Measurements from ENCODE around the gene EPHB2.

Gene EPHB2

DNA sequence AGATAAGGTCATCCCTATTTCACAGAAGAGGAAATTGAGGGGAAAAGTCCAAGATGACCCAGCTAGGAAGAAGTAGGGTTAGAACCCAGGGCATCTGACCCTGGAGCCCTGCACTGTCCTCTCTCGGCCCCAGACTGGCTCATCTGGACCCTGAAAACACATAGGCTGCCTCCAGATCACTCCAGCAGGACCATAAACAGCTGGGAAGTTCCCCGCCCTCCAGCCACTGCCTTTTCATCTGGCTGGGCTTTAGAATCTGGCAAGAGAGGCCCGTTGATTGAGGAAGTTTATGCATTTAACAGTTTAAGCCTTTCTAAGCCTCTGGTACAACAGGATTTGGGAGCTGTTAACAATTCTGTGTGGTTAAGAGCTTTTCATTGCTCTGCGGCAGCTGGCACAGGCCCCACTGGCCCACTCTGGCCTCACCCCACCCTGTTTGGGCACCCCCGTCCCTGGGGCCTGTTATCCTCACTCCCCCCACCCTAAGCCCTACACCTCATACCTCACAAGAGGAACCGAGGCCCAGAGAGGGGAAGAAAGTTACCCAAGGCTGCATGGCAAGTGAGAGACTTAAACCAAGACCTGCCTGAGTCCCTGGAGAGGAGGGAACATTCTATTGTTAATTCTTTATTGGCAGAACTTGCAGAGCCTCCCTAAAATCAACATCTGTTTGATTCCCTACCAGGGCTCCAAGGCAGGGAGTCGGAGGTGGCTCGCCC, 84.2 kb downstream of the EPHB2 start:
- no peak for DNase-seq (ENCODE audit: low read depth, low spot score)
- no peak overlapping the region for H3K27ac ChIP-seq

DNA sequence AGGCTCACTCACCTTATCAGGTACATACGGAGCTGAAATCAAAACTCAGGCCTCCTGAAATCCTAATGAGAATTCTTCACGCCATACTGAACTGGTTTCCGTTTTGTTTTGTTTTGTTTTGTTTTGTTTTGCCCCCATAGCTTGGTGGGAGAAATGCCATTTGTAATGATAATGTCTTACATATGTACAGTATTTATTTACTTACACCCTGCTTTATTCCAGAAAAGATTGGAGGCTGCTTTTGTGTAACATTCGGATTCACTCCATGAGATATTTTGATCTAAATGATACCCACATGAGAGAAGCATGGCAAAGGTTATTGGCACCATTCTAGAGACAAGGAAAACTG, 84.7 kb downstream of the EPHB2 start:
- DNase-seq (ENCODE audit: low read depth, low spot score) = no peak
- H3K27ac ChIP-seq = no peak overlapping the region

DNA sequence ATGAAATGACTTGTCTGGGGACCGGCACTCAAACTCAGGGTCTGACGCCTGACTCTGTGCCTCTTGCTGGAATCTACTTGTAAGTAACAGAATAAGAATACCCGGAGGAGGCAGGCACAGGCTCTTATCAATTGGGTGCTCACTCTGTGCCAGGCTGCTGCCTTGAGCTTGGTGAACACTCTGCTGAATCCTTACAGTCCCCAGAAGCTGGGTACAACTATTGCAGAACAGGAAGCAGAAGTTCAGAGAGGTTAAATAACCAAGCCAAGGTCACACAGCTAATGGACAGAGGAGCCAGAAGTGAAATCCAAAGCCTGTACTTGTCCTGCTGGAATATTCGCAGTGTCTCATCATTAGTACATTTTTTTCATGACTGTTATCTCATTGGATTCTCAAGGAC, 86.0 kb downstream of the EPHB2 start:
- H3K27ac ChIP-seq = no peak overlapping the region
- DNase-seq (ENCODE audit: low read depth, low spot score) = no peak

DNA sequence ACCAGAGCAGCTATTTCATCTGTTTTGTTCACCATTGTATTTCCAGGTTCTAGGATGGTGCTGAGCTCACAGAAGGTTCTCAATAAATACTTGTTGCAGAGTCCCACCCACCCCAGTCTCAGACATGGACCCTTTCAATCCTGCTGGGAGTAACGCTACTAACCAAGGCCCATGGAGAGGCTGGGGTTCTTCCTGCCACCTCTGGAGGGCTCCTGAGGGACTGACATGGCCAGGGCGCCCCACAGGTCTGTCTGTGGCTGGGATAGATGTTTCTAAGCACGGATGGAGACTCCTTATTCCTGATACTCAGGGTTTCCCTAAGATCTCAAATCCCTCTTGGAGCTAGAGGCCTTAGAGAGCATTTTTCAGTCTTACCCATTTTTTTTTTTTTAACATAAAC, 87.4 kb downstream of the EPHB2 start:
- DNase-seq (ENCODE audit: low read depth, low spot score) = no peak
- no peak overlapping the region for H3K27ac ChIP-seq

DNA sequence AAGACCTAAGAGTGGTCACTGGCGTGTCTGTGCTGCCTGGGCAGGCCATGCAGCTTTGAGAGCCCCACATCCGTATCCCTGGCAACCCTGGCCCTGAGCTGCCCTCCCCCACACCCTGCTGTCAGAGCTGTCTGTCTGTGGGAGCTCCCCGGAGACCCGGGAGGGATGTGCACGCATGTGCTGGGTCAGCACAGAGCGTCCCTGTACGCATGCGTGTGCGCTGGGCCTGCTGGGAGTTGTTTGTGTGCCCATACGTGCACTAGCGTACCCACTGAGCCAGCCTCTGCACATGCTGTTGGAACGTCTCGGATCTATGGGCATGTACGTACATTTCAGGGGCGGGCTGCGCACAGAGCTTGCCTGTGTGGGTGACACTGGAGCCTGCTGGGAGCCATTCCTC, 89.3 kb downstream of the EPHB2 start:
- H3K27ac ChIP-seq = no peak overlapping the region
- DNase-seq (ENCODE audit: low read depth, low spot score) = no peak

DNA sequence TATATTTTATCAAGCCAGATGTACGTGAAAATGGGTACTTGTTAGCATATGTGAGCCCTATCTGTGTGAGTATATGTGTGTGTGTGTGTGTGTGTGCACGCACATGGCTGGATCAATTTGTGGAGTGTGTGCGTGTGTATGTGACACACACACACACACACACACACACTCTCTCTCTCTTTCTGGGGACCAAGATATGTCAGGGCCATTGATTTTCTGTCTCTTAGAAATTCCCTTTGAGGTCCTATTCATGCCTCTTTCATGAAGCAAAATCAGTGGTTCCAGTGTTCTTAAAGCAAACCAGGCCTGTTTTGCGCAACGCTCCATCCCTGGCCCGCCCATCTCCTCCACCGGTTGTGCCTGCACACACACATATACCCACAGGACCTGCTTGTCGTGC, 90.0 kb downstream of the EPHB2 start:
- no peak overlapping the region for H3K27ac ChIP-seq

DNA sequence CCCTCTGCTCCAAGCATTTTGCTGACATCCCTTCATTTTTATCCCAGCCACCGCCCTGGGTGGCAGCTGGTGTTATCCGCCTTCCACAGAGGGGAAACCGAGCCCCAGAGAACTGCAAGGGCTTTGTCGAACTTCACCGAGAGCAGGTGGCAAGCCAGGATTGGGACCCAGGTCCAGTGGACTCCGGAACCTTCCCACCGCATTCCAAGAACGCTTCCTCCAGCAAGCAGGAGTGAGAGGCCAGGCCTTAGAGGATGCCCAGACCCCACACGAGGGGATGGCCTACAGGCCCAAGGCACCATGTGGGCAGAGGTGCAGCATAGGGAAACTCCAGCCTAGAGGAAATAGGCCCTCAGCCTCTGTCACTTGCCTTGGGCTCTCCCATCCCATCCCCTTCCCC, 90.7 kb downstream of the EPHB2 start:
- no peak overlapping the region for H3K27ac ChIP-seq
- DNase-seq (ENCODE audit: low read depth, low spot score) = no peak

More for the DNA sequence above, 90.0 kb downstream of the EPHB2 start:
- DNase-seq (ENCODE audit: low read depth, low spot score) = no peak

DNA sequence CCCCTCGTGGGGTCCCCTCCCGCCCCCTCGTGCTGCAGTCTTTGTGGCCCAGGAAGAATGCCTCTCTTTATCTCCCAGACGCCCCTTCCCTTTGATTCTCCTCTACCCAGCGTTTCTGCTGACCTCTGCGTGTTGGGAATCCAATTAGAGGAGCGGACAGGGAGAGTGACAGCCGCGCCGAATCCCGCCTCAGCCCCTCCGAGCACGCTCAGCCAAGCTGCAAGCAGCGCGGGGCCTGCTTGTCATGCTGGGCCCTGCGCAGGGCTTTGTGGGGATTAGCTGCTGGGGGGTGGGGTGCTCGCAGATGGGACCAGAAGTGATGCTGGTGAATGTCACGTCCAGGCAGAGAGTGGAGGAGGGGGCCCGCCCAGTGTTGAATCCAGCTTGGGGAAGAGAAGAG, 91.1 kb downstream of the EPHB2 start:
- no peak overlapping the region for H3K27ac ChIP-seq
- DNase-seq (ENCODE audit: low read depth, low spot score) = no peak

DNA sequence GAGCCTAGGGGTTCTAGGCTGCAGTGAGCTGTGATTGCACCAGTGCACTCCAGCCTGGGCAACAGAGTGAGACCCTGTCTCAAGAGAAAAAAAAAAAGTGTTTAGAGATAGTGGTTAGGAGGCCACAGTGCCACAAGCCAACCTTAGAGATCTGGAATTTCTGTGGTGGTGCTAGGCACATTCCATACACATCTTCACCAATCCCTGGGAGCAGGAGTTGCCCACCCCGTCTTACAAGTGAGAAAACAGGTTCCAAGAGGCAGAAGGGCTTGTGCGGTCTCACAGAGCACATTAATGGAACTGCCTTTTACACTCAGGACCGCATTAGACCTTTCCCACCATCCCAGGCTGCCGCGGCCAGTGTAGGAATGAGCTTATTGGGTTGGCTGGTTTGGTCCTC, 93.2 kb downstream of the EPHB2 start:
- no peak for DNase-seq (ENCODE audit: low read depth, low spot score)
- H3K27ac ChIP-seq = no peak overlapping the region

DNA sequence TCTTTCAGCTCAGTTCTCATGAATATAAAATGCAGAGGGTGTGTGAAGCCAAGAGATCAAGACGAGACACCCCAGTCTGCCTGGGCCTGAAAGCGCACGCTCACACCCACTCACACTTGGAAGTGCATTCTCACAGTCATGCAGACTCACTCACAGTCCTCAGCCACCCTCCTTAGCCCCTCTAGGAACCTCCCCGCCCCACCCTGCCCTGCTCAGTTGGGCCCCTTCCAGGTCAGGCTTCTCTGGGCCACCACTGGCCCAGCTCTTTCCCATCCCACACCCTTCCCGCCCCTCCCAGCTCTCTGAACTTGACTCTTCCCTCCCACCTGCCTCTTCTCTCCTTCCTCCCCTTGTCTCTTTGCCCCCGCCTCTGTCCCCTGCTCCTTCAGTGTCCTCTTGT, 93.8 kb downstream of the EPHB2 start:
- DNase-seq (ENCODE audit: low read depth, low spot score) = no peak
- no peak overlapping the region for H3K27ac ChIP-seq

DNA sequence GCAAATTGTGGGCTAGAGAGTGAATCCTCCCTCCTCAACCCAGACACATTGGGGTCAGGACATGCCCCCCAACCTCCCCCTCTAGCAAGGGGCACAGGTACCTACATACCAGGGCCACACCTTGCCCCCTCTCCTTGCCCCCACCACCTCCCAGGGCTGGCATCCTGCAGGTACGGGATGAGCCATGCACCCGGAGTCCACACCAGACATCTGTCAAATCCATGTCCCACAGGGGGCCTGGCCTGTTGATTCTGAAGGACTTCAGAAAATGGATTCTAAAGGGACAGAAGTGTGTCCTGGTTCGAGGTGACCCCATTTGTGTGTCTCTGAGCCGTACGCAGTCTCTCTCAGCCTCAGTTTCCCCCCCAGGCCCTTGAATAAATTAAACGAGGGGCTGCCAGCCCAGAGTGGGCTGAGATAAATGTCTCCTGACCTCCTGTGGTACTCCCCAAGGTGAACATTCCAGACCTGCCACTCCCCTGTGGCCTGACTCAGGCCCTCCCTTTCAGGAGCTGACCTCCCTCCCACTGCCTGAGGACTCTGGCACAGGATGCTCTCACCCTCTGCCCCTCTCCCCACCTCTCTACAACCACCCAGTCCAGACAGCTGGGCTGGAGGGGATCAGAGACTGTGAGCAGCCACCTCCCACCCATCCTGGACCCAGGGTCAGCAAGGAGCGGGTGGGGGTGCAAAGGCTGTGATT, 94.5 kb downstream of the EPHB2 start:
- DNase-seq (ENCODE audit: low read depth, low spot score) = no peak
- no peak overlapping the region for H3K27ac ChIP-seq

DNA sequence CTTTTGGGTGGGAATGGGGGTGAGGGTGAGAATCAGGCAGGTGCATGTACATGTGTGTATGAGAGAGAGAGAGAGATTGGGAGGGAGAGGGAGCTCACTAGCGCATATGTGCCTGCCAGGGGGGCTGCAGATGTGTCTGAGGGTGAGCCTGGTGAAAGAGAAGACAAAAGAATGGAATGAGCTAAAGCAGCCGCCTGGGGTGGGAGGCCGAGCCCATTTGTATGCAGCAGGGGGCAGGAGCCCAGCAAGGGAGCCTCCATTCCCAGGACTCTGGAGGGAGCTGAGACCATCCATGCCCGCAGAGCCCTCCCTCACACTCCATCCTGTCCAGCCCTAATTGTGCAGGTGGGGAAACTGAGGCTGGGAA, 95.0 kb downstream of the EPHB2 start:
- no peak for DNase-seq (ENCODE audit: low read depth, low spot score)
- no peak overlapping the region for H3K27ac ChIP-seq

DNA sequence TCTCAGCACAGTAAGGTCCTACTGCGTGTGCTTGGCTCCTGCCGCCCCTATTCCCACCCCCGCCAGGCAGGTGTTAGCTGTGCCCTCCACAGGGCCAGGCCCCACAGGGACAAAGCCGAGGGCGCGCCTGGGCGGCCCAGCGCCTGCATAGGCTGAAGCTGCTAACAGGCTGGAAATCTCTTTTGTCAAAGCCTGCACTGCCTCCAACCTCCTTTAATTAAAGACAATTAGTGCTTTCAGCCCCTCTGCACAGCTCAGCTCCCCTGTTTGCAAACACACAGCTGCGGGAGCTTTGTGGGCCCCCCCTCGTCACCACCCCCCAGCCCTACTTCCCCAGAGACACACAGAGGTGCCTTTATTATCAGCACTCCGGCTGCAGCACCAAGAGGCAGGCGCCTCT, 95.9 kb downstream of the EPHB2 start:
- H3K27ac ChIP-seq = no peak overlapping the region
- DNase-seq (ENCODE audit: low read depth, low spot score) = no peak

DNA sequence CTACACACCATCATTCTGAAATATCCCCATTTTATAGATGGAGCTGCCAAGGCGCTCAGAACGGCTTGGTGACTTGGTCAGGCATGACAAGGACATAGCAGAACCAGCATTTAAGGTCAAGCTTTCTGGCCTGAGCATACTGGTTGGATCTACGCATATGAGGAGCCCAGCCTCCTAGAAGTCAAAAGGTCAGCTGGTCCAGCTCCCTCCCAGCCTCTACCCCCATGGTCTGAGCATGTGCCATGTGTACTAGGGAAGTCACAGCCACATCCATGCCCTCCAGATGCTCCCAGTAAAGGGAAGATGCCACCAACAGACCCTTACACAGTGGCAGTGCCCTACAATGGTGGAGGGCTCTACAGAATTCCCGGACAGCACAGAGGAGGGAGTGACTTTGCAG, 96.7 kb downstream of the EPHB2 start:
- DNase-seq (ENCODE audit: low read depth, low spot score) = no peak
- no peak overlapping the region for H3K27ac ChIP-seq

DNA sequence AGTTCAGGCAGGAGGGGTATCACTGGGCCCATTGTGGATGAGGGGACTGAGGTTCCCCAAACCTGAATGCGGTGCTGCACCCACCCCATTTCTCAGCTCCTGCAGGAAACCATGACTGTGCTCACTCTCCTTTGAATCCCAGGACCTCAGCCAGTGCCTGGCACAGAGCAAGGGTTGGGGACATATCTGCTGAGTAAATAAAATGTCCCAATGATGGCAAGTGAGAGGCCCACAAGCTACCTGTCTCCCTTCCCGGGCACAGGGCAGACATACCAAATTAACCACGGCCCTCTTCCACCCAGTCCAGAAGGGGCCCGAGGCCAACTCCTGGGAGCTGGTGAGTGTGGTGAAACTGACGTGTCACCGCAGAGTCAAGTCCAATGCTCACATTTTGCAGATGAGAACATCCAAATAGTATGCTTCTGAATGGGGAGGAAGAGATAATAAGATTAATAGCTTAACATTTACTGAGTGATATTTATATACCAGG, 97.6 kb downstream of the EPHB2 start:
- H3K27ac ChIP-seq = peak overlapping the region; percentile 22
- DNase-seq (ENCODE audit: low read depth, low spot score) = no peak

DNA sequence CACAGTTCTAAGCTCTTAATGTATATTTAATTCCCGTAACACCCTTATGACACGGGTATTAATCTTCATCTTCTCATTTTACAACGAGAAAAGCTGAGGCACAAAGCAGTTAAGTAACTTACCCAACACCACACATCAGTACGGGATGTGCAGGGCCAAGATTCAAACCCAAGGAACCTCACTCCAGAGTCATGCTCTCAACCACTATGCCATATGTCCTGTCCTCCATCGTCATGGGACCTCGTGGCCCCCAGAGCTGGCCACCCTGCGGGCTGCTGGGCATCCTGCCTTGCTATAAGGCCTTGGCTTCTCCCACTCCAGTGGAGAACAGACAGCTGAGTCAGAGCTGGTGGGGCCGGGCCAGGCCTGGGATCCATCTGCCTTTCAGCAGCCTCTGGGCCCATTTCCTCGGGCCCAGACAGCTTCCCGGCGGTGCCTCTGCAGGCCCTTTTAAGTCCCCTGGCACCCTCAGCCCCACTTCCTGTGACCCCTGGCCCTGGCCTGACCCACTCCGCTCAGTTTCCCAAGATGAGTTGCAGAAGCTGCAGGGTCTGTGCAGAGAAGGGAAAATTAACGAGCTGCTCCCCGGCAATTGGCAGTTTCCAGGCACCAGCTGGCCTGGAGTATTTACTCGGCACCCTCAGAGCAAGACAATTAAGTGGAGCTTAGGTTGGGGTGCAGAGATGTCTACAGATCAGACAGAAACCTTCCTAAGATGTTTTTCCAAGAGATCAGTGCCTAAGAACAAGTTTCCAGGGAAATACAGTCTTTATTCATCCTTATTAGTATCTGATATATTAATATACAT, 98.2 kb downstream of the EPHB2 start:
- H3K27ac ChIP-seq = peak overlapping the region; percentile 22
- no peak for DNase-seq (ENCODE audit: low read depth, low spot score)

DNA sequence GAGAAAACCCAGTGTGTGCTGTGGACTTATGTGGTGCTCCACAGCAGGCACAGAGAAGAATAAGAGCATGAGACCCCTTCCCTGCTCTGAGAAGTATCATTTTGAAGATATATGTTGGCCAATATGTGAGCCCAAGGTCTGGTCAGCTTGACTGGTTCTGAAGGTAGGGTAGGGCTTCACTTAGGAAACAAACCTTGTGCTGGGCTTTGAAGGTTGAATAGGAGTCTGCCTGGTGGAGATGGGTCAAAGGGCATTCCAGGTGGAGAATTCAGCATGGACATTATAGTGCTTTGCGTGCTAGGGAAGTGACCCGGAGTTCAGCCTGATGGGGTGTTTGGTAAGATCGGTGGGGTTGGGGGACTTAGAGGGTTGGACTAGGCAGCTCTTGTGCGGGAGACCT, 99.1 kb downstream of the EPHB2 start:
- DNase-seq (ENCODE audit: low read depth, low spot score) = no peak
- no peak overlapping the region for H3K27ac ChIP-seq

DNA sequence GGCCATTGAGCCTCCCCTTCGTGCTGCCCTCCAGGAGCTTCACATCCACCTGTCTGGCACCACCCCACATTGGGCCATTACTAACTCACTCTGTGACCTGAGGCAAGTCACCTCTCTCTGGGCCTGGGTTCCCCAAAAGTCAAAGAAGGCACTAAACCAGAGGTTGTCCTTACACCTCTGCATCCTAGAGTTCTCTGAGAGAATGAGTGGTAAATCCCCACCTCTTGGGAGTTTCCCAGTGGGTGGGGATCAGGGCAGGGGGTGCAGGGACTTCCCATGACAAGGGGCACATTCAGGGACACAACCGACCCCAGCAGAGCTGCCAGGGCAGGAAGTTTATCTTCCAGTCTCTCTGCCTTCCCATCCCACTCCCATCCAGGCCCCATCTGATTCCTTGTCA, 99.7 kb downstream of the EPHB2 start:
- no peak for DNase-seq (ENCODE audit: low read depth, low spot score)
- no peak overlapping the region for H3K27ac ChIP-seq

DNA sequence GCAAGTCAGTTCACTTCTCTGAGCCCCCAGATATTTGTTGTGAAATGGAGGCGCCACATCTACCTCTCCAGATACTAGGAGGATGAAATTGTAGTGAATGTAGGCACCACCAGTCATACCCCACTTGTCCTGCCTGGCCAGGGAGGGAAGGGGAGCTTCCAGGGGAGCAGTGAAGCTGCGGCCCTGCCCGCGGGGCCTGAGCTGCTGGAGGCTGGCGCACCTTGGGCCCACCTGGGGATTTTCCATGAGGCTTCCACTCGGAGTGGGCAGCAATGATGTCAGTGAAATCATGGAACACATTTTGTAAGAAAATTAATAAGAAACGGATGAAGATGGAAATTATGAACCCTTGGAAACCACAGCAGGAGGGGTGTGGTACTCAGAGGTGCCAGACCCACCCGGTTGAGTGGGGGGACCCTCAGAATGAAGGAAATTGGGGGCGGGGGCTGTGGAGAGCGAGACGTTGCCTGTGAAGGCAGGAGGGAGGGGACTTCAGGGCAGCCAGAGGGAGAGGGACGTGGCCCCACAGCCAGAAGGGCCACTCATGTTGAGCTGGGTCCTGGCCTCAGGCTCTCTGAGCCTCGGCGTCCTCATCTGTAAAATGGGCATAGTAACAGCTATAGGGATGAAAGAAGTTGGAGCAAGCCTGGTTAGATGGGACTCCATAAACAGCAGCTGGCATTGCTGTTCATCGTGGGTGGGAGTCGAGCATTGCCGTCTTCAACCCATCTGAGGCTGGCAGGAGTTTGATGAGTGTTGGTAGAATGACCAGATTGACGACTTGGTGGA, 101.6 kb downstream of the EPHB2 start:
- H3K27ac ChIP-seq = no peak overlapping the region
- DNase-seq (ENCODE audit: low read depth, low spot score) = no peak

DNA sequence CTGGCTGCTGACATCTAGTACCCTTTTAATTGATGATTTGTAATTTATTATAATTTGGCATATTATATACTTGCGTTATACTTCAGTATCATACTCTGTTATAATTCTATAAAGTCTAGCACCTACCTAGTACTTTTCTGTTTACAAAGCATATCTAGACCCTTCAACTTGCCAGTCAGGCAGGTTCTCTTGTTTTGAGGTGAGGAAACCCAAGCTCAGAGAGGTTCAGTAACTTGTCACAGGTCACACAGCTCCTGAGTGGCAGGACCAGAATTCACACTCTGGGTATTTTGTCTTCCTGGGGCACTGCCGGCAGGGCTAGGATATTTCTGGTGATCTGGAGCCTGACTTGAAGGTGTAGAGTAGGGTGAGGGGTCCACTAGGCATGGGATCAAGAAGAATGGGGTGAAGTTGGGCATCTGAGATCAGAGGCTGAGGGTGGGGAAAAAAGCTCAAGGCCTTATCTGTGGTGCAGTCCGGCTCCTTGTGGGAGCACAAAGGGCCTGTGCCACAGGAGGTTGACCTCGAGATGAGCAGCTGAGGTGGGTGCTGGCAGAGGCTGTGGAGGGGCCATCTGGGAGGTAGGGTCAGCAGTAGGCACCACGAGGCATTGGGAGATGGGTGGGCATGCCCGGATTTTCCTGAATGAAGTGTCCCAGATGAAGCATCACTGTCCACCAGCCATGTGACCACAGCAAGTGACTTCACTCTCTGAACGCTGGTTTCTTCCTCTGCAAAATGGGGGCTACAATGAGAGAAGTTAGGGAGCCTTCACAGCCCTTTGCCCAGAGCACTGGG, 102.6 kb downstream of the EPHB2 start:
- no peak overlapping the region for H3K27ac ChIP-seq
- no peak for DNase-seq (ENCODE audit: low read depth, low spot score)

All from epithelial cell of prostate (primary cell).